GM23338 (cell line): ENCODE measurements around the gene LPGAT1. TPM values are rescaled to one million over a fixed set of nuclear protein-coding genes. Genes with fewer than 3 reads are reported as not detected.

Source experiments
- ATAC-seq: fragments of 200-7000 bp; cut with Tn5 transposase; 3 replicates; pipeline ENCODE4 v1.9.1; 2020
- DNase-seq: peaks from one replicate; pipeline ENCODE4 v3.0.0-alpha.2; 2015; ENCODE audit warnings: low spot score
- H2AFZ ChIP-seq: fragments of 200-600 bp; sonication (generic); 2 replicates; pipeline ENCODE4 v1.8.0; 2016; ENCODE audit warnings: antibody characterized with exemption, mild to moderate bottlenecking, moderate library complexity
- H3F3A ChIP-seq: fragments of 200-600 bp; sonication (generic); replicated peaks from 2 replicates; pipeline ENCODE4 v1.8.0; 2017; ENCODE audit warnings: antibody characterized with exemption, mixed run types, low read depth
- H3K27ac ChIP-seq: fragments of 200-600 bp; sonication (generic); 2 replicates; pipeline ENCODE4 v1.6.1; 2016; ENCODE audit warnings: low read depth
- H3K27me3 ChIP-seq: fragments of 200-600 bp; sonication (generic); 2 replicates; pipeline ENCODE4 v1.8.0; 2016; ENCODE audit warnings: mild to moderate bottlenecking, mixed run types, moderate library complexity; ENCODE audit not compliant: insufficient read depth
- H3K36me3 ChIP-seq: fragments of 200-600 bp; sonication (generic); 2 replicates; pipeline ENCODE4 v1.8.0; 2016; ENCODE audit warnings: mild to moderate bottlenecking; ENCODE audit not compliant: insufficient read depth
- H3K4me1 ChIP-seq: fragments of 200-600 bp; sonication (generic); 2 replicates; pipeline ENCODE4 v1.8.0; 2016; ENCODE audit warnings: mild to moderate bottlenecking, moderate library complexity; ENCODE audit not compliant: insufficient read depth
- H3K4me2 ChIP-seq: fragments of 200-600 bp; sonication (generic); 2 replicates; pipeline ENCODE4 v1.7.1; 2017; ENCODE audit warnings: mixed run types
- H3K4me3 ChIP-seq: fragments of 200-600 bp; sonication (generic); 2 replicates; pipeline ENCODE4 v1.6.1; 2016; ENCODE audit warnings: mixed run types
- H3K79me2 ChIP-seq: fragments of 200-600 bp; sonication (generic); replicated peaks from 2 replicates; pipeline ENCODE4 v1.8.0; 2017; ENCODE audit warnings: mild to moderate bottlenecking; ENCODE audit not compliant: insufficient read depth
- H3K9me2 ChIP-seq: fragments of 200-600 bp; sonication (generic); 2 replicates; pipeline ENCODE4 v1.8.0; 2017; ENCODE audit not compliant: insufficient read depth
- H4K20me1 ChIP-seq: fragments of 200-600 bp; sonication (generic); replicated peaks from 2 replicates; pipeline ENCODE4 v1.8.0; 2017; ENCODE audit warnings: mild to moderate bottlenecking; ENCODE audit not compliant: insufficient read depth
- H3K27ac Mint-ChIP-seq: 2 replicates; pipeline ENCODE4 v1.8.0; 2020; ENCODE audit warnings: inconsistent platforms, mild to moderate bottlenecking, moderate library complexity, mixed read lengths
- H3K27me3 Mint-ChIP-seq: 3 replicates; pipeline ENCODE4 v1.8.0; 2022; ENCODE audit warnings: low read depth, mild to moderate bottlenecking, moderate library complexity, mixed read lengths, inconsistent platforms; ENCODE audit not compliant: insufficient read depth, poor library complexity
- H3K36me3 Mint-ChIP-seq: 3 replicates; pipeline ENCODE4 v1.8.0; 2021; ENCODE audit warnings: low read depth, mild to moderate bottlenecking, inconsistent platforms, moderate library complexity, mixed read lengths
- H3K4me1 Mint-ChIP-seq: 3 replicates; pipeline ENCODE4 v1.8.0; 2020; ENCODE audit warnings: mild to moderate bottlenecking, inconsistent platforms, mixed read lengths
- H3K4me3 Mint-ChIP-seq: 3 replicates; pipeline ENCODE4 v1.8.0; 2021; ENCODE audit warnings: moderate library complexity, mild to moderate bottlenecking, inconsistent platforms, mixed read lengths
- H3K9me3 Mint-ChIP-seq: 3 replicates; pipeline ENCODE4 v1.8.0; 2020; ENCODE audit warnings: moderate library complexity, mild to moderate bottlenecking, inconsistent platforms, mixed read lengths
- CTCF ChIP-seq, 2 experiments: fragments of 200-600 bp in 1 of 2; sonication (generic) in 1 of 2; conservative IDR thresholded peaks; 2 replicates each; pipeline versions ENCODE4 v1.5.1 to v1.6.1; 2016 to 2017; ENCODE audit warnings: antibody characterized with exemption in 2 of 2, low read depth in 2 of 2, mild to moderate bottlenecking in 2 of 2, moderate library complexity in 1 of 2
- ETS1 ChIP-seq: IDR thresholded peaks from 2 replicates; pipeline ENCODE4 v1.6.1; 2016; ENCODE audit warnings: antibody characterized with exemption
- EZH2 ChIP-seq: fragments of 200-600 bp; sonication (generic); IDR thresholded peaks from one replicate; pipeline ENCODE4 v1.8.0; 2017; ENCODE audit warnings: antibody characterized with exemption, mild to moderate bottlenecking, low read depth; ENCODE audit not compliant: unreplicated experiment
- EZH2phosphoT487 ChIP-seq: fragments of 200-600 bp; sonication (generic); IDR thresholded peaks from one replicate; pipeline ENCODE4 v1.8.1; 2018; ENCODE audit warnings: antibody characterized with exemption; ENCODE audit not compliant: unreplicated experiment
- JUNB ChIP-seq: IDR thresholded peaks from one replicate; pipeline ENCODE4 v1.6.1; 2016; ENCODE audit warnings: antibody characterized with exemption; ENCODE audit not compliant: unreplicated experiment
- NANOG ChIP-seq: IDR thresholded peaks from 2 replicates; pipeline ENCODE4 v1.6.1; 2016; ENCODE audit warnings: antibody characterized with exemption, borderline replicate concordance
- POLR2AphosphoS5 ChIP-seq: IDR thresholded peaks from 2 replicates; pipeline ENCODE4 v1.6.1; 2016; ENCODE audit warnings: antibody characterized with exemption, low read depth
- REST ChIP-seq: IDR thresholded peaks from one replicate; pipeline ENCODE4 v1.6.1; 2018; ENCODE audit warnings: antibody characterized with exemption; ENCODE audit not compliant: unreplicated experiment
- STAT1 ChIP-seq: IDR thresholded peaks from one replicate; pipeline ENCODE4 v1.6.1; 2016; ENCODE audit warnings: antibody characterized with exemption; ENCODE audit not compliant: unreplicated experiment
- ZNF331 ChIP-seq: fragments of 250-450 bp; sonication (Bioruptor Pico); IDR thresholded peaks from 2 replicates; pipeline ENCODE4 v1.5.0; 2020; ENCODE audit warnings: low read depth, mild to moderate bottlenecking, moderate library complexity
- ZNF462 ChIP-seq: fragments of 250-450 bp; sonication (Bioruptor Pico); IDR thresholded peaks from 2 replicates; pipeline ENCODE4 v1.5.0; 2020; ENCODE audit warnings: mild to moderate bottlenecking, moderate library complexity
- polyA plus RNA-seq: library from polyadenylated mRNA; unstranded; fragments of >200 nt; fragmentation: Nextera tagmentation; extraction: Ambion mirVana; gene quantifications from 2 replicates; pipeline ENCODE4 v1.2.1, GENCODE V29; 2016
- total RNA-seq: library from RNA; depleted of rRNA; stranded (reverse); fragments of >200 nt; shearing (Covaris generic); gene quantifications from 2 replicates; pipeline ENCODE4 v1.2.3, GENCODE V29; 2014

Gene LPGAT1
- total and polyA plus RNA-seq, 2 experiments from 2014 or later, result 3.3 to 16.4 TPM

- H3K27ac ChIP-seq, result no peak overlapping the region
- no peaks in the 10 kb centered on the region for H3K9me2 ChIP-seq
- Mint-ChIP-seq H3K9me3 (peaks cover 11% of the 10 kb centered on the region; the same call in 2 of the 3 replicates), H3K27me3 (no peaks in the 10 kb centered on the region), H3K36me3 (peaks cover 15% of the 10 kb centered on the region; the same call in 2 of the 3 replicates), H3K4me3 (no peak overlapping the region), H3K27ac (no peak overlapping the region), H3K4me1 (peaks cover 14% of the 10 kb centered on the region)
- no peak overlapping the region for H3K4me2 ChIP-seq
- H3K36me3 ChIP-seq, result no peaks in the 10 kb centered on the region
- no peaks in the 10 kb centered on the region for H3K79me2 ChIP-seq
- no peaks in the 10 kb centered on the region for H4K20me1 ChIP-seq
- no peak for ATAC-seq
- H3F3A ChIP-seq, result no peaks in the 10 kb centered on the region
- no peaks in the 10 kb centered on the region for H3K27me3 ChIP-seq
- no peak overlapping the region for H2AFZ ChIP-seq
- TF ChIP-seq POLR2AphosphoS5 (no peak), JUNB (no peak), EZH2phosphoT487 (no peak), STAT1 (no peak), NANOG (no peak), ETS1 (no peak), REST (no peak), CTCF (conservative IDR thresholded peaks at IDR 0.05; ENCODE audit: low read depth in 2 of 2) (no peak), ZNF331 (no peak), ZNF462 (CRISPR knock-in tag) (no peak), EZH2 (no peak)
- no peak overlapping the region for H3K4me3 ChIP-seq
- DNase-seq, result no peak
- no peaks in the 10 kb centered on the region for H3K4me1 ChIP-seq
Measured at GRCh38 chr1:211753649-211754251, 76.8 kb downstream of the LPGAT1 start.
